GM10847 (cell line): ENCODE data around the gene SNX27.

Experiments used
- POLR2A ChIP-seq: IDR thresholded peaks from 2 replicates; pipeline ENCODE4 v1.6.1; 2011; ENCODE audit not compliant: insufficient read length; ENCODE audit errors: extremely low read depth

SNX27 gene

DNA sequence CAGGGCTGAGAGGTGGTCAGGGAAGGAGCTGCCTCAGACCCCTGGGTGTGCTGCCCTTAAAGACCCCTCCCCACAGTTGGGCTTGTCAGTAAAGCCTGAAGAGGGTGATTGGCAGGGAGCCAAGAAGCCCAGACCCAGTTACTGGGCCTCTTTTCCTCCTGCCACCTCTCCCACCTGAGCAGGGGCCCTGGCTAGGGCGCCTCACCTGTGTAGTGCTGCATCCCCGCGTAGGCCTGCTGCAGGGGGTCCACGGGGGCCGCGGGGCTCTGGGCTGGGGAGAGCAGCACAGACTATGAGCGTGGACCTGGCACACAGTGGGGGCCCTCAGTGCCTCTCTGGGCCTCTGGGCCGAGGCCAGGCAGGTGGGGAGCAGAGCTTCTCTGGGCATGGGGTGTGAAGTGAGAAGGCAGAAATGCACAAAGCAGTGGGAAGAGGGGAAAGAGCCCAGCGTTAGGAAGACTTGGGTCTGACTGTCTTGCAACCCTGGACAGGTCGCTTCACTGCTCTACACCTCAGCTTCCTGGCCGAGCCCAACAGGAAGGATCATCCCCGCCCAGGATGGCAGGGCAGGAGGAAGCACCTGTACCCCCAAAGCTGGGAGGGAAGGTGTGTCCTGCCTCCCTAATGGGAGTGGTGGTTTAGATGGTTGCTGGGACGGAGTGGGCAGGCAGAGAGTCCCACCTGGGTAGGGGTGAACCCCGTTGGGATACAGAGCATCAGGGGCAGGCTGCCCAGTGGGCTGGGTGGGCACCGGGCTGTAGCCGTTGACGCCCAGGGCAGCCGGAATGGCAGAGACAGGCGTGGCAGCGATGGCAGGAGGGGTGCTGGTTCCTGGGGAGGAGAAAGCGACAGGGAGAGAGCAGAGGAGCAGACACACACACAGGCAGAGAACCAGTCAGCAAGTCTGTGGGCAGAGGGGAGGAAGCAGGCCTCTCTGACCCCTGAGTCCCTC, 94.9 kb downstream of the SNX27 start:
- no peak for TF ChIP-seq POLR2A

GRCh38 chr1:151707541-151708065, 95.8 kb downstream of the SNX27 start:
- TF ChIP-seq POLR2A = no peak

DNA sequence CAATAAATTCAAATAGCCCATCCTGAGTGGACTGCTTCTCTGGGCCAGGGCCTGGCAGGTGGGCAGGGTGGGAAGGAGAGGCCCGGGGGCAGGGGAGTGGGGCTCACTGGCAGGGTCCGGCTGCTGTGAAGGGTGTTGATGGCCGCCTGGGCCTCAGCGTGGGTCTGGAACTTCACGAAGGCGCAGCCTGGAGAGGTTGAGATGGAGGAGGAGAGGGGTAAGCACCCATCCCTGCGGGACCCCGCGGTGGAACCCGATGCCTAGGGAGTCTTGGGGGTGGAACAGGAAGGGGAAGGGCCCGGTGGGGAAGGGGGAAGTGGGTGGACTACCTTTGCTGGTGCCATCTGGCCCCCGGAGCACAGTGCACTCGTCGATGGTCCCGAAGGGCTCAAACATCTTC, 97.0 kb downstream of the SNX27 start:
- no peak for TF ChIP-seq POLR2A

- TF ChIP-seq POLR2A = no peak
Measured at GRCh38 chr1:151710187-151710840, 98.5 kb downstream of the SNX27 start.

- TF ChIP-seq POLR2A = no peak
Measured at GRCh38 chr1:151711044-151711800, 99.4 kb downstream of the SNX27 start.

DNA sequence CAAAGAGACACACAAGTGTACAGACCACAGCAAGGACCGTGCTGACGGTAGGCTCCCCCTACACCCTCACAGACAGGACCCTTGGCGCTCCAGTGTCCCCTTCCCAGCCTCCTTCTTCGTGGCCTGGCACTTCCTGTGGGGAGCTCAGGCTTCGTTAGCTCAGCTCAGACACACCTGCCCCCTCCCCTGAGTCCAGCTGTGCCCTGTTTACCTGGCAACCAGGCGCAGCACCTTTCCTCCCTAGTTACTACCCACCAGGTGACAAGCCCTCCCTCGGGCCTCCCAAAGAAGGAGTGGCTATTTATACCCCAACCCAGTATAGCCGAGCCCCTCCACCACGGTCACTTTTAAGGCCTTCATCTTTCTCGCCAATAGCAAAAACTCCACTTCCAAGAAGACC, 100.1 kb downstream of the SNX27 start:
- no peak for TF ChIP-seq POLR2A

DNA sequence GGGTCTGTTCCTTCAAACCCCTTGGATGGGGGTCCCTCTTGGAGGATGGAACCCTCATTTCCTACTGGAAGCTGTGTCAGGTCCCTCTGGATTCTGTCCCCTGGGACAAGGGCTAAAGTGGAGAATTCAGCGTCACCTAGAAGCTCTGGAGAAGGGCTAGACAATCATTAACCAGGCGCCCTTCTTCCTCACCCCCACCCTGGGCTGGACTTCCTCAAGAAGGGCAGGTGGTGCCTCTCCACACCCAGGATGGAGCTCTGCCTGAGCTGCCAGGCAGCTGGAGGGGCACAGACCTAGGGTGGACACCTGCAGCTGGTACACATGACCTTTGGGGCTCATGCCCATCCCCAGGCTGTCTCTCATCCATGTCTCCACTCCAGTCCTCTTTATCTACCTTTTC, 101.2 kb downstream of the SNX27 start:
- no peak for TF ChIP-seq POLR2A

GRCh38 chr1:151713874-151714273, 102.0 kb downstream of the SNX27 start:
- no peak for TF ChIP-seq POLR2A

GRCh38 chr1:151714820-151715725, 103.2 kb downstream of the SNX27 start:
- no peak for TF ChIP-seq POLR2A

- no peak for TF ChIP-seq POLR2A
Measured at GRCh38 chr1:151715726-151716404, 104.0 kb downstream of the SNX27 start.

- TF ChIP-seq POLR2A = no peak
Measured at GRCh38 chr1:151716405-151716762, 104.5 kb downstream of the SNX27 start.

DNA sequence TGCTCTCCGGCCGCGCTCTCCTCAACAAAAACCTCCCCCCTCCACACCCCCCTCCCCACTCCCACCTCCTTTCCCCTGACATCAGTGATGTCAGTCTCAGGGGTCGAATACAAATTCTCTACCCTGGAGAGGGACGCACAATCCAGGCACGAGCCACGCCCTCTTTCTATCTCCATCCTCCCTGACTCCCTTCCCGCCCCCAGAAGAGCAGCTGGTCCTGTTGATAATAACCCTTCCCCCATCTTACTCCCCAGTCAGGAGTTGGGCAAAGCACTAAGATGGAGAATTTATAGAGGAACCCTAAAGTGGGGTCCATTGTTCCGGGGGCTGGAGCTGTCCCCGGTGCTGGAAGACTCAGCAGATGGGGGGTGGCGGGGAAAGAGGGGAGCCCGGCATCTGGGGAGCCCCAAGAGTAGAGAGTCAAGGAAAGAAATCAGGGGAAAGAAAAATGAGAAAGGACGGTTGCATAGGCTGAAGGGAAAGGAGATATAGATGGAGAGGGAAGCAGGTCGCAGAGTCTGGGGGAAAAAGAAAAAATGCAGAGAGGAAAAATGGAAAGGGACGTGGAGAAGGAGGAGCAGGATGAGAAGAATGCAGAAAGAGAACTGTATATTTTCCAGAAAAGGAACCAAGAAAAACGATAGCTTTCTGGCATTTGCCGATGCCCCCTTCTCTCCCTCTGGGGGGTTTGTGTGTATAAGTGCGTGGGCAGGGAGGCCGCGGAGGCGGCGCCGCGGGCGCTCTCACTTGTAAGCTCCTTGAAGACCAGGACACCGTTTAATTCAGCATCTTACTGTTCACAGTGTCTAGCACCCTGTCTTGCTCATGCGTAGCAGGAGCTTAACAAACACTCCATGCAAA, 105.2 kb downstream of the SNX27 start, which contains the start of gene CELF3:
CELF3 (minus strand) TSS at position 33 of the 861 bp plus-strand sequence. CDS start 783 bp downstream, outside the sequence.
- TF ChIP-seq POLR2A = no peak

GRCh38 chr1:151718011-151718431, 106.2 kb downstream of the SNX27 start:
- no peak for TF ChIP-seq POLR2A

DNA sequence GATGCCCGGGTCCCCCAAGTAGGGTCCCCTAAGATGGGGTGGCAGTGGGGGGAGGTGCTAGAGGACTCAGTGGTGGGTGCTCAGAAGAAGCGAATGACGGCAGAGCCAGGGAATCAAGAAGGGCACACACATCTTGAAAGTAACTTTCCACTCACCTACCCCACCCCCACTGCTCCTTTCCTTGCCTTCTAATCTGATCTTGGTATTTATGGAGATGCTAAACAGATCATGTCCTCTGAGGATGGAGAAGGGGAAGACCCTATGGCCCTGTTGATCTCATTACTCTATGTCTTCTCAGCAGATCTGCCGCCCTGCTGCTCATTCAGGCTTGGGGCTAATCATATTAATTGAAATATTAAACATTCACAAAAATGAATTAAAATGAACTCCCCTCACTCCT, 106.8 kb downstream of the SNX27 start:
- TF ChIP-seq POLR2A = no peak
